ENCODE data around the gene ACY1.

ACY1 gene

DNA sequence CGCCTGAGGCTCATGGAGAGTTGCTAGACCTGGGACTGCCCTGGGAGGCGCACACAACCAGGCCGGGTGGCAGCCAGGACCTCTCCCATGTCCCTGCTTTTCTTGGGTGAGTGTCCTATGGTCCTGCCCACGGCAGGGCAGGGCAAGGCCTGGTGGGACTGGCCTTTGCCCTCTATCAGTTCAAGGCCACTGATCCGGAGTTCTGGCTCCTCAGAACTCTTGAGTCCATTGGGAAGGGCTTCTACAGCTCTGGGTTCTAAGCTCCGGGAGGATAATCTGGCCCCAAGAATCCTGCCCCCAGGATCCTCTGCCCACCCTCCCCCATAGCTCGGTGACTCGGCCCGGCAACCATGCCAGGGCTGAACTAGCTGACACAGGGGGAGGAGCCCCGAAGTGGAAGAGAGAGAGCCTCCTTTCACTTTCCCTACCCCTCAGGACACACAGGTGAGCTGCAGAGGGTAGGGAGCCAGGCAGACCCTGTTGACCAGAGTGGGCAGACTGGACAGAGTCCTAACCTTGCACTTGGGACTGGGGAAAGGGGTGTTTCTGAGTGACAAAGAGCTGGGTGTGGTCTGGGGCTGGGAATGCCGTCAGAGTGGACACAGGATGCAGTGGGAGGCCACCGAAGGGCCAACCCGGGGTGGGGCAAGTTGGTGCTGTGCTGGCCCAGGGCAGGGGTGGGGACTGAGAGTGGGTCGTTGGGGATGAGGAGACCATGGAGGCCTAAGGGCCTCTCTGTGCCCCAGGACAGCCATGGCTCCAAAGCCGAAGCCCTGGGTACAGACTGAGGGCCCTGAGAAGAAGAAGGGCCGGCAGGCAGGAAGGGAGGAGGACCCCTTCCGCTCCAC is 40.5 kb upstream of the ACY1 start:
- peak; percentile 41 for DNase-seq (ENCODE audit: low read depth)
- peak overlapping the region; percentile 63 for H3K4me3 ChIP-seq (ENCODE audit: low read depth, low read length)
- TF ChIP-seq CTCF (conservative IDR thresholded peaks at IDR 0.05; ENCODE audit: low read depth, low read length): no peak

DNA sequence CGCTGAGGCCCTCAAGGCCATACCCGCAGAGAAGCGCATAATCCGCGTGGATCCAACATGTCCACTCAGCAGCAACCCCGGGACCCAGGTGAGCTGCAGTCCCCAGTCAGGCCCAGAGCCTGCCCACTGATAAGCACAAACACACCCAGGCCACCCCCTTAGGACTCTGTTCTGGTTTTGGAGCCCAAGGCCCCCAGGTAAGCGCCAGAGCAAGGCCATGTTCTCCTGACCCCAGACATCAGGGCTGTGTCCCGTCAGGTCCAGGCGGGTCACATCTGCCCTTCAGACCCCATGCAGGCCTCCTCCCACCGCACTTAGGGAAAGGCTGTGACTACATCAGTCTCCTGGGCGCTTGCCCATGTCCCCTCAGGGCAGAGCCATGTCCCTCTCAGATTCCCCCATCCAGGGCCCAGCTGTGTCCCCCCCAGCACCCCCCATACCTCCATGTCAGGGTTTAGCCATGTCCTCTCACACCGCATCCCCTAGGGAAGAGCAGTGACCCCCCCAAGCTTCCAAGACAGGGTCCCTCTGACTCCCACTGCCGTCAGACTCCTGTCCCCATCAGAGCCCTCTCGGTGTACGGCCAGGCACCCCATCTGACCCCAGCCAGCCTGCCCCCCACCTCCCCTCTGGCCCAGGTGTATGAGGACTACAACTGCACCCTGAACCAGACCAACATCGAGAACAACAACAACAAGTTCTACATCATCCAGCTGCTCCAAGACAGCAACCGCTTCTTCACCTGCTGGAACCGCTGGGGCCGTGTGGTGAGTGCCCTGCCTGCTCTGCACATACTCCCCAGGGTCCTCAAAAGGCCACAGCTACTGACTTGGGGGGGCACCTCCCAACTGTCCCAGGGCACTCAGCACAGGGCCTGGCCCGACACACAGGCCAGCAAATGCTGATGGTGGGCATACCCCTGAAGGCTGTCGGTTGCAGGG is 39.6 kb upstream of the ACY1 start:
- no peak for DNase-seq (ENCODE audit: low read depth)
- H3K4me3 ChIP-seq (ENCODE audit: low read depth, low read length): no peak overlapping the region
- TF ChIP-seq CTCF (conservative IDR thresholded peaks at IDR 0.05; ENCODE audit: low read depth, low read length): no peak

- no peak for TF ChIP-seq CTCF (conservative IDR thresholded peaks at IDR 0.05; ENCODE audit: low read depth, low read length)
- DNase-seq (ENCODE audit: low read depth): no peak
- no peak overlapping the region for H3K4me3 ChIP-seq (ENCODE audit: low read depth, low read length)
These were observed 38.8 kb upstream of the ACY1 start for GRCh38 chr3:51944451-51945021.

GRCh38 chr3:51945031-51945840 is 38.1 kb upstream of the ACY1 start:
- no peak for DNase-seq (ENCODE audit: low read depth)
- no peak for TF ChIP-seq CTCF (conservative IDR thresholded peaks at IDR 0.05; ENCODE audit: low read depth, low read length)
- no peak overlapping the region for H3K4me3 ChIP-seq (ENCODE audit: low read depth, low read length)

GRCh38 chr3:51945926-51946705 is 37.2 kb upstream of the ACY1 start:
- no peak overlapping the region for H3K4me3 ChIP-seq (ENCODE audit: low read depth, low read length)
- no peak for DNase-seq (ENCODE audit: low read depth)
- TF ChIP-seq CTCF (conservative IDR thresholded peaks at IDR 0.05; ENCODE audit: low read depth, low read length): no peak

DNA sequence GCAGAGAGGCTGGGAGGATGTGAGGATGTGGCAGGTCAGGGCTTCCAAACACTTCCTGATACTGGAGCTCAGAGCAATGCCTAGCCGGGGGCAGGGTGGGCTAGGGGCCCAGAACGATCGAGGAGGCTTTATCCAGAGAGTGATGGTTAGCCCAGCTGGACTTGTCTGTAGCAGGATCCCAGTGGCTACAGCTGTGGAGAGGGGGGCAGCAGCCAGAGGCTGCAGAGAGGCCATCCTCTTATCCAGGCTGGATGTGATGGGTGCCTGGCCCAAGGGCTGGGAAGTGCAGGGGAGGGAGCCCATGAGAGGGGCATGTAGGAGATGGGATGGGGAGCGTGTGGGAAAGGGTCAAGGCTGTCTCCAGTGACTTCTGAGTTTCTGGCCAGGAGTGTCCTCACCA is 36.5 kb upstream of the ACY1 start:
- no peak for TF ChIP-seq CTCF (conservative IDR thresholded peaks at IDR 0.05; ENCODE audit: low read depth, low read length)
- H3K4me3 ChIP-seq (ENCODE audit: low read depth, low read length): no peak overlapping the region
- no peak for DNase-seq (ENCODE audit: low read depth)

All from choroid plexus epithelial cell (primary cell).